NCI-H226 (cell line): ENCODE data around the gene TMEM185B.
"Not testable (repeated sequence)": the region's sequence is repeated elsewhere in the genome, so short reads cannot be mapped to it uniquely, and the experiment has no call there.

Experiments
- DNase-seq: peaks from one replicate; pipeline ENCODE4 v3.0.0-alpha.2; 2015

The TMEM185B gene

DNA sequence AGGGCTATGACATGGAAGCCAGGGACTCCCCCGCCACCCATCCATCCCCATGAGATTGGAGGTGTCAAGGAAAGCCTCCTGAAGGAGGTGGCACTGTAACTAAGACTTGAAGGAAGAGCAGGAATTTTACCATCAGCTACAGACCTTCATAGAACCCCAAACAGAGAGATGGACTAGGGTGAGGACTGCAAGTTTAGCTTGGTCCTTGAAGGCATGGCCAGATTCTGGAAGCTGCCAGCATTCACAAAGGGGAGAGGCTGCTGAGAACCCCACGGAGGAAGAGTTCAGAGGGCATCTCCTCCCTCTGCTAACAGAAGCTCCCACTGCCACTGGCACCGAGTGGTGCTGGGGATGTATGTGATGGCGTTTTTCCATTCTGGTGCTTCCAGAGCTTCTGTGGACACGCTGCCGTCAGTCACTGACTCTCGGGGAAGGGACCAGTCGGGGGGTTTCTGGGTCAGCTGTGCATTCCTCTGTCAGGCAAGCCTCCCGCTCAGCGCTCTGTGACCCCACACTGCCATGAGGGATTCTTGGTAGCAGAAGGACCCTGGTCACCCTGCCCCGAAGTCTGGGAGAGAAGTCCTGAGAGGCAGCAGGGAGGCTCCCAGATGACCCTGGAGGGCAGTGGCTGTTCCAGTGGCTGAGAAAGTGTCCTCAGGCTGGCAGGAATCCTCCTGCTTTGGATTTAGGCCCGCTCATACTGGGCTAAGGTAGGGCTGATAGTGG, 18.1 kb downstream of the TMEM185B start:
- DNase-seq: no peak

DNA sequence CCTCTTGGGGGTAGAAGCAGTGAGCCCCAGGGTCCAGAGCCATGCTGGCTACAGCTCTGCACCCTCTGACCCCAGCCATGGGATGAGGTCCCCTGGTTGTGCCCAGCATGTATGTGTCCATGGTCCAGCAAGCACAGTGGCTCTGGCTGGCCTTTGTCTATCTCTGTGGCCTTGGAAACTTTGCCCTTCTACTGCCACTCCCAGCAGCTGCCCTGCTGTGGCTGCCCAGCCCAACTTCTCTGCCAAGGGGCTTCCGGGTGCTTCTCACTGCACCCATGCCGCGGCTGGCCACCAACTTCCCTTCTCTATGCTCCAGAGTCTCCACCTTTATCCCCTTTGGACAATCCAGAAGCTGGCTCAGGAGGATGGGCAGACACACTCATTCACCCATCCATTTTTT, 18.8 kb downstream of the TMEM185B start:
- DNase-seq: no peak

DNA sequence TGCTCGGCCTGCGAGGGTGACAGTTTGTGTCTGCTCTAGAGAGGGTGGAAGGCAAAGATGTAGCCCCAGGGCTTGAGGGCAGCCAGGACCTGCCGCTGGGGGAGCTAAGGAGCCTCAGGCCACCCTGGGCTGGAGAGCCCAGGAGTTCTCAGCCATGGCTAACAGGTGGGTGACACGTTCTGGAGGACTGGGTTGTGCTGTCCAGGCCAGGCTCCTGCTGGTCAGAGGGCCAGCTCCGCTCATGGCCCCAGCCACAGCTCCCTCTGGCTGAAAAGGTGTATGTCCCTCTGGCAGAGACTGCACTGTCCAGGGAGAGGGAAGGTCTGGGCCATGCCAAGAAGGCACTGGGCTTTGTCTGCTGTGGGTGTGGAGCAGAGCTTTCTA, 19.2 kb downstream of the TMEM185B start:
- DNase-seq: no peak

DNA sequence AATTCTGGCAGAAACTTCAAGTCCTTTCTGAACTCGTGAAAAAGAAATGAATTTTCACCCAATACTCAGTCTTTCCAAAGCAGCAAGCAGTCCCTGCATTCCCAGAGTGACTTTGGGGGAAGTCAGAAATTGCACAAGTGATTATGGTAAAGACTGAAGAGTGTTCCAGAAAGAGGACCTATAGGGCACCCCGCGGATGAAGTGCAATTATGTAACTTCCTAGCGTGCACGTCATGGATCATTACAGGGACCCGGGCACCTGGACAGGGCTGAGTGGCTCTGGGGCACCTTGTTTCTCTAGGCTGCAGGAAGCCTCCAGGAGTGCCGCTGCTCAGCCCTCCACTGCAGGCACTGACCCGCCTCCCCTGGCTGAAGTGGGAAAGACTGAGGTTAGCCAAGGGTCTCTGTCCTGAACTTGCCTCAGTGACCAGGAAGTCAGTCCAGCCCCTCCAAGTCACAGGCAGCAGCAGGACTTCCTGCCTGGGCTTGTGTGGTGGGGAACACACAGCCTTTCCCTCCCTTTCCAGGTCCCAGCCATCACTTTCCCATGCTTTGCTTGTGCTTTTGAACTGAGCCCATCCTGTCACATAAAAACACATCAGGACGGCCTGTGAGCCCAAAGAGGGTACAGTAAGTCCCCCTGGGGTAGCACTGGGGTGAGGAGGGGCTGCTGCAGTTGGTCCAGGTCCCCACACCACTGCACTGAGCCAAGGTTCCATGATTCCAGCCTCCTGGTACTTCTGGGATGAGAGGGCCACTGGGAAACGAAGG, 19.8 kb downstream of the TMEM185B start:
- DNase-seq: no peak

DNA sequence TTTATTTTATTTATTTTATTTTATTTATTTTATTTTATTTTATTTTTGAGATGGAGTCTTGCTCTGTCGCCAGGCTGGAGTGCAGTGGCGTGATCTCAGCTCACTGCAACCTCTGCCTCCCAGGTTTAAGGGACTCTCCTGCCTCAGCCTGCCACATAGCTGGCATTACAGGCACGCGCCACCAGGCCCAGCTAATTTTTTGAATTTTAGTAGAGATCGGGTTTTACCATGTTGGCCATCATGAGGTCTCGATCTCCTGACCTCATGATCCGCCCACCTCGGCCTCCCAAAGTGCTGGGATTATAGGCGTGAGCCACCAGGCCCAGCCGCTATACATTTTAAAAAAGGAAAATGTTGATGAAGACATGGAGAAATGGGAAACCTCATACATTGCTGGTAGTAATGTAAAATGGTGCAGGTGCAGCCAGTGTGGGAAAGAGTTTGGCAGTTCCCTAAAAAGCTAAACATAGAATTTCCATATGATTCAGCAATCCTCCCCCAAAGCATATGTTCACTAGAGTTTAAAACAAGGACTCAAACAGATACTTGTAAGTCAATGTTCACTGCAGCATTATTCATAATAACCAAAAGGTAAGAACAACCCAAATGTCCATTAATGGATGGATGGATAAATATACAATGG, 23.3 kb downstream of the TMEM185B start:
- not testable (repeated sequence) for DNase-seq

DNA sequence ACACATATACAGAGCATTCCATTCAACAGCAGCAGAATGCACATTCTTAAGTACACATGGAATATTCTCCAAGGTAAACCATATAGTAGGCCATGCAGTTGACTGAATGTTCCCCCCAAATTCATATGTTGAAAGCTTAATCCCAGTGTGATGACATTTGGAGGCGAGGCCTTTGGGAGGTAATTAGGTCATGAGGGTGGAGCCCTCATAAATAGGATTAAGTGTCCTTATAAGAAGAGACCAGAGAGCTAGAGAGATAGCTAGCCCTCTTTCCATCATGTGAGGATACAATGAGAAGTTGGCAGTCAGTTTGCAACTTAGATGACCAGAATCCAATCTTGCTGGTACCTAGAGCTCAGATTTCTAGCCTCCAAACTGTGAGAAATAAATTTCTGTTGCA, 27.6 kb downstream of the TMEM185B start:
- DNase-seq: no peak

DNA sequence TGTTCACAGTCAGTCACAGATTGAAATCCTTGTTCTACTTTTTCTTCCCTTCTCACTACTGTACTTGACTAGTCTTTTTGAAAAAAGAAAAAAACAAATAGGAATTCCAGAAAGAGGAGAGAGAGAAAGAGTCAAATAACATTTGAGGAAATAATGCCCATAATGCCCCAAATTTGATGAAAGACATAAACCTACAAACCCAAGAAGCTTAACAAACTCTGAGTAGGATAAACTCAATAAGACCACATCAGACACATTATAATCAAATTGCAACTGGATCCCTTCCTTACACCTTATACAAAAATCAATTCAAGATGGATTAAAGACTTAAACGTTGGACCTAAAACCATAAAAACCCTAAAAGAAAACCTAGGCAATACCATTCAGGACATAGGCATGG, 30.9 kb downstream of the TMEM185B start:
- no peak for DNase-seq

DNA sequence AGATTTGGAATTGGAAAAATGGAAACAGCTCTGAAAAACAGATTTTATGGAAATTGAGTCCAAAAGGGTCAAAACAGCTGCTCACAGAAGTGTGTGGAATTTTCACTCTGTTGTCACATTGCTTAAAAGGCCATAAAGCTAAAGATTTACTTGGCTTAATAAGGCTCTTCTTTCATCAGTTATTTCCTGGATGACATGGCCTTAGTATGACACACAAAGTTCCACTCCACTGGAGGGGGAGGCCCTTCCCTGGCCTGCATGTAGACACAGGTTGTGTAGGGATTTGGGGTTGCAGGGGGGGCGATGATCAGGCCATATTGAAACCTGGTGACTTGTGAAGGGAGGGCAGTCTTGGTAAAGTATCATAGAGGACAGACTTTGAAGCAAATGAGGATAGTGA, 34.0 kb downstream of the TMEM185B start:
- DNase-seq: no peak

DNA sequence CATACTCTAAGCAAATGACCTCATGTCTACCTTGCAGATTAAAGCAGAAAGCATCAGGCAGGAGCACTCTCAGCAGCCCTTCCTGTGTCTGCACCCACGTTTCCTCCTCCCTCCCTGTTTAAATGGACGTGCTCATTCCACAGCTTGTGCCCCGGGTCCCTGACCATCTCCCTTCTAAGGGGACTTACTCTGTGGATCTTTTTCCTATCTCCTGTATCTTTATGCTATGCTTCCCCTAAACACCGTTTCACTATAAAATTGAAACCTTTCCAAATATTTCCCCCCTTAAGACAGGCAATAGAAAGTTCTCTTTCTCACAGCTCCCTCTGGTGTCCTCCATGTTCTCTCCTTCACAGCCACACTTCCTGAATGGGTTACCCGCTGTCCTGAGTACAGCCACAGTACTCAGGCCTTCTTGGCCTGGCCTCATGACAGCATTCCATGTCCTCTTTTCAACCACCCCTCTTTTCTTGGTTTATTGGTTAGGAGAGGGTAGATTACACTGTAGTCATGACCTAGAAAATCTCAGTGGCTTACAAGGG, 41.1 kb downstream of the TMEM185B start:
- DNase-seq: no peak

DNA sequence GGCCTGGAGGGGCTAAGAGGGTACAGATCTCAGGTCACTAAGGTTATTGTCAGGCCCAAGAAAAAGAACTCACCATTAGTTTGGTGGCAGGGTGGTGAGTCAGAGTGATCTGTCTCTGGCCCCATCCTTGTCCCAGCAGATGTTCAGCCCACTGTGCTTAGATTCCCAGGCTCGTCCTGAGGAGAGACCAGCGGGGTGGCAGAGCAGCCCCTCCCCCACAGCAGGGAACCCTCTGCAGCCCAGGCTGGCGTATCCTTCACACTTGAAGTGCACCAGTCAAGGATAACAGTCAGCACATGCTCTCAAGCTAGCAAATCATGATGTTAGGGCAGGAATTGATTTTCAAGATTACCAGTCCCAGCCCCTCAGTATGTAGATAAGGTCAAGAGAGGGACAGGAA, 43.1 kb downstream of the TMEM185B start:
- no peak for DNase-seq

DNA sequence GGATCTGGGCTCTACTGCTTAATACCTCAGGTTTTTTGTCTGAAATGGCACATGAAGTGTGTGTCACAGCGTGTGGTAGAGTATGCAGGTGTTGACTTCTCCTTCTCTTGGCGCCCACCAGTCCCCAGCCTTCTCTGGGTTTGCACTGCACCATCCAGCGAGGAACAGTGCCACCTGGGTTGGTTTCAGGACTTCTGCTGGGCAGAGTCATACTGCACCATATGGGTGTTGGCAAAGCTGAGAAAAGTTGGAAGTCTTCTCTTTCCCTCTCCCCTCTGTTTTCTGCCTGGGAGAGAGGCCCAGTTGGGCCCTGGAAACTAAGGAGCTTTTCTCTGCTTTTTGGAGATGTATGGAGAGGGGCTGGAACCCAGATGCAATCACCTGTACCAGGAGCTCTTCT, 43.8 kb downstream of the TMEM185B start:
- no peak for DNase-seq

DNA sequence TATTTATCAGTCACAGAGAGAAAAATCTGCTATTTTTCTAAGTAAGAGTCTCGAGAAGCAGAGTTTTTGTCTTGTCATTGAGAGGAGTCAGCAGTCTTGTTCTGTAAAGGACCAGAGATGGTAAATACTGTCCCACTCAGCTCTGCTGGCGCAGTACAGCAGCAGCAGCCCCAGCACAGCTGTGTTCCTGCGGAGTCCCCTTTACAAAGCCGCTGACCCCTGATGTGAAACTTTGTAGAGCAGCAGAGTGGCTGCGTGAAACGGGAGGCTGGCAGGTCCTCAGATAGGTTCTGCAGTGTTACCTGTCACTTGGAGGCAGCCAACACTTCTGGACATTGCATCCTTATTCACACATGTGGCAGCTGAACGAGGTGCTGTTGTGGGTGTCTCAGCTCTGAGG, 45.2 kb downstream of the TMEM185B start:
- no peak for DNase-seq

DNA sequence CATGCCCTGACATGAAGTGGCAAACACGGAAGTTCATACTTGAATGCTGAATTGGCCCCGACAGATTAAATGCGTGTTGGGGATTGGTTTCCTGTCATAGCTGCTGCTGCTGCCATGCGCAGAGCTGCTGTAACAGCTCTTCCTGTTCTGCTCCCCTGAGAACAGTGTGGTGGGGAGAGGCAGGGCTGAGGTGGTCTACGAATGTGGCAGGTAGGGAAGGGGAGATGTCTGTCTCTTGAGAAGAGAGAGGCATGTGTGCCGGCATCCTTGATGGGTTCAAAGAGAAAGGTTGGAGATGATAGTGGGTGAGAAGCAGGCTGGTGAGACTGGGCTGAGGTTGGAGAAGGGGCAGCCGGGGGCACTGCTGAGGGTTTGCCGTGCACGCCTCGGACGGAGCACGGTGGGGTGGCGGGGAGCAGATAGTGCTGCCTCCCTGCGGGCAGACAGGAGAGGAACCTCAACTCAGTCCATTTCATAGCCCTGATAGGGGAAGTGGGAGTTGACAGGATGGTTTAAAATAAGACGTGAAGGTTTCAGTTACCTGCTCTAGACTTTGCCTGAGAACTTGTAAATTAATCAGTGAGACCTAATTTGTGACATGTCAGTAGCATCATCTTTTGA, 46.1 kb downstream of the TMEM185B start:
- no peak for DNase-seq

DNA sequence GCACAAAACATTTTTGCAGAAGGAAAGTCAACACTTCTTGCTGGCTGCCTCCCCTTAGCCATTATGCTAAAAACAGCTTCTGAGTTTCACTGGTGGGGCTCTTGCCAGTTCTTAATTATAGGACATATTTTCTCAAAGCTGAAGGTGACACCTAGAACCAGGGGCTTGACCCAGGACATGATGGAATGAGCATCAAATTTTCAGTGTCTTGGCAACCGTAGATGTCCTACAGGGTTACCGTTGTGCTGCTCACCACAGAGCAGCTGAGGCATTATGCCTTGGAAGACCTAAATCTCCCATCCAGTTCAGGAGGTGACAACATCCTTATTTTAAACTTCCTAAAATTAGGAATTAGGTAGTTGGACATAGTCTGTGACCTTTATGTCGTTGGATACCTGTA, 46.7 kb downstream of the TMEM185B start:
- no peak for DNase-seq

DNA sequence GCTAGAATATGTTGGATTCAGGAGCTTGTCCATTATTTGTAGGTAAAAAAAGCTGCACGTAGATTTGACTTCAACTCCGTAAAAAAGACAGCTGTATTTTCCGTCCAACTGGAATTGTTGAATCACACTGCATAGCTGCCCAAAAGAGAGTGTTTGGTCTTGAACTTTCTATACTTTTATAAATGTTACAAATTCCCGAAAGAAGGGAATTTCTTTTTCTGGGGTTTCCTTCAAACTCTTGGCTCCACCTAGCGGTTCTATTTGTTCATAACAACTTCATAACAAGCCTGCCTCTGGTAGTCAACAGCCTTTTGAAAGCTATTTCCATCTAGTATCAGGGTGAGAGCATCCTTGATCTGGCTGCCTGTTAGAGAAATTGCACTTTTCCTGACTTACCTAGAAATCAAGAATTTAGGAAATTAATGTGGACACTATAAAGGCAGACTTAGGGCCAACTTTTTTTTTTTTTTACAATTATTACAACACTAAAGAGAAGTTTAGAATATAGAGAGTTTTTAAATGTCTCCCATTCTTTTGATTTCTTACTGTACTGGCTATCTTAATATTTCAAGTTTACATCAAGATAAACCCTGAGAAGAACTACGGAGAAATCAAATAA, 48.1 kb downstream of the TMEM185B start:
- peak; percentile 15 for DNase-seq
